Lower leg skin (tissue), 4 donors: Measurements from ENCODE around the gene IGSF21. TPM values are rescaled to one million over a fixed set of nuclear protein-coding genes. Genes with fewer than 3 reads are reported as not detected.

Experiments used
- DNase-seq, 2 donors: peaks; one replicate each; pipeline ENCODE4 v3.0.0-alpha.2; 2019; ENCODE audit warnings: low spot score in 2 of 2
- H3K4me3 ChIP-seq: fragments of 200-600 bp; sonication (generic); 2 replicates; pipeline ENCODE4 v1.5.1; 2017; ENCODE audit warnings: mild to moderate bottlenecking, low read depth; ENCODE audit not compliant: poor library complexity, severe bottlenecking
- CTCF ChIP-seq, 3 donors: fragments of 450-650 bp; IDR thresholded peaks; one replicate each; pipeline ENCODE4 v1.5.1; 2016; ENCODE audit warnings: antibody characterized with exemption in 3 of 3, mild to moderate bottlenecking in 3 of 3, moderate library complexity in 2 of 3
- POLR2A ChIP-seq, 2 donors: fragments of 450-650 bp; IDR thresholded peaks; one replicate each; pipeline ENCODE4 v1.6.1; 2016 to 2017; ENCODE audit warnings: antibody characterized with exemption in 2 of 2, mild to moderate bottlenecking in 1 of 2, moderate library complexity in 1 of 2
- WGBS, 2 donors: methylation state at CpG; one replicate each; pipeline ENCODE4 v1.1.5; 2018; 5-methylcytosine and 5-hydroxymethylcytosine counted together
- intact Hi-C: fragments of 100-400 bp; cut with DNase I; formaldehyde crosslinking; loops from one replicate; pipeline ENCODE4 v1.15.0; 2023; ENCODE audit warnings: low total_unique reads
- total RNA-seq, 4 donors: library from RNA; depleted of rRNA; stranded (reverse); fragments of >200 nt; gene quantifications; one replicate each; pipeline ENCODE4 v1.1.0, GENCODE V29; 2016

The IGSF21 gene
- total RNA-seq, 4 donors from 2014 or later: 0.66 to 3.0 (median 1.3) TPM

GRCh38 chr1:18149027-18149641 is 41.5 kb downstream of the IGSF21 start:
- DNase-seq: no peak
- no peak for TF ChIP-seq POLR2A (IDR thresholded peaks at IDR 0.05)
- no peak for TF ChIP-seq CTCF (IDR thresholded peaks at IDR 0.05)
- WGBS, 2 donors: 60 to 67% methylated on average over 19 of the region's 19 CpGs
- intact Hi-C loops: no loop called here
- H3K4me3 ChIP-seq: no peak overlapping the region

DNA sequence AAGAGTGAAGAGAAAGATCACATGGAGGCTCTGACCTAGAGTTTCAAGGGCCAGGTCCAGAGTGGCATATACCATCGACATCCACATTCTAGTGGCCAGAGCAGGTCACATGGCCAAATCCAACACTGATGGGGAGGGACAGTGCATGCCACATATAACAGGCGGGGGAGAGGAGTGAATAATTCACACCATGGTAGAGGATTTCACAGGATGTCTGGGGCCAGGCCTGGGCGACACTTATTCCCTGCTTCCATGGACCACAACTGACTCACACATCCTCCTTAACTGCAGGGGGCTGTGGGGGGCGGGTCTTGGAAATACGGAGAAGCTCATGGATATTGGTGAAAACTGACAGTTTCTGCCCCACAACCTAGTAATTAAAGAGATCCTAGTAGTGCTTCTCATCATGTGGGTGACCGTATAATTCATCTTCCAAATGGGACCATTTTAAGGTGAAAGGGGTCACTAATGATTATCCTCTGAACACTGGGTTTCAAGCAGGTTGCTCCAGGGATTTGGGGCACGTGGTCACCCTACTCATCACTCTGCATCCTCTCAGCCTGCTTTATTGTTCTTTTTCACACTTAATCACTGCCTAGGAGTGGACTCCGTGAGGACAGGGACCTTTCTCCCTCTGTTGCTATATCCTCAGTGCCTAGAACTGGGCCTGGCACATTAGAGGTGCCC is 44.0 kb downstream of the IGSF21 start:
- TF ChIP-seq POLR2A (IDR thresholded peaks at IDR 0.05): no peak
- no peak for TF ChIP-seq CTCF (IDR thresholded peaks at IDR 0.05)
- WGBS, 2 donors: 67 to 70% methylated on average over 8 of the region's 8 CpGs
- H3K4me3 ChIP-seq: no peak overlapping the region
- intact Hi-C loops: no loop called here
- no peak for DNase-seq

- no peak for DNase-seq
- TF ChIP-seq POLR2A (IDR thresholded peaks at IDR 0.05) (no peak), CTCF (IDR thresholded peaks at IDR 0.05) (no peak)
- intact Hi-C loops: no loop called here
- WGBS, 2 donors: 52 to 70% methylated on average over 3 of the region's 3 CpGs
- H3K4me3 ChIP-seq: no peak overlapping the region
Observed at GRCh38 chr1:18154430-18155194, 47.0 kb downstream of the IGSF21 start.

DNA sequence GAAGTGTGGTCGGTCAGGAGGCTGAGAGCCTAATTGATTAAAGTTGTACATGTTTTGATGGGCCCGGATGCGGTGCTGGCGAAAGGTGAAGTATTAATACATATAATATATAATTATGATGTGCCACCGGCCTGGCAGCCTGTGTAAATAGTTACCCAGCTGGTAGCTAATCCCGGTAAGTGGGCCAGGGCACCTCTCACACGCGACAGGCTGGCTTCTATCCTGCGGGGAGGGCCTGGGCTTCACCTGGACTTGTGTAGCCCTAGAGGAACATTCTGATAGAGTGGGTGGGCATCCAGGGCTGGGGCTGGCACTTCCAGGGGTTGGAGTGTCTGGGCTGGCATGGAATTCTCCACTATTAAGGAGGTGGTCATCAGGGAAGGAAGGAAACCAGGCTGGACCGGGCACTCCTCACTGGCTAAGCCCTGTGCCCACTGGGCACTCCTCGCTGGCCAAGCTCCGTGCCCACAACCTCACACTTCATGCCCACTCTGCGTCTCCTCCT is 48.3 kb downstream of the IGSF21 start:
- 83 to 86% methylated on average over 13 of the region's 13 CpGs for WGBS, 2 donors
- no peak overlapping the region for H3K4me3 ChIP-seq
- no peak for TF ChIP-seq CTCF (IDR thresholded peaks at IDR 0.05)
- no peak for TF ChIP-seq POLR2A (IDR thresholded peaks at IDR 0.05)
- DNase-seq: no peak
- intact Hi-C loops: no loop called here

DNA sequence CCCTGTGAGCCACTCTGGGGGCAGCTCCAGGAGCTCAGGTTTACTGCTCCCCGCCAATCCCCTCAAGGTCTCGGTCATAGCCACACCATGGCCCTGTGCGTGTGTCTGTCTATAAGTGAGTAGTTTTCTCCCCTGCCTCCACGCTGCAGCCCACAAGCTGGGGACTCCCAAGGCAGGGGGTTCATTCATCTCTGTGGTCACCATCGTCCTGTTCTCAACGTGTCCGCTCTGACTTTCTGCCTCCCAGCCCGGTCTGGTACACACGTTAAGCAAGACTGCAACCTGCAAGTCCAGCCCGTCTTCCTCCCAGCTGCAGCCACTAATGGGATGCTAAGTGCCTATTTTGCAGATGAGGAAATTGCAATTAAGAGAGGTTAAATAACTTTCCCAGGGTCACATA is 49.8 kb downstream of the IGSF21 start:
- no peak overlapping the region for H3K4me3 ChIP-seq
- WGBS, 2 donors: 79 to 88% methylated on average over 10 of the region's 10 CpGs
- DNase-seq: no peak
- TF ChIP-seq CTCF (IDR thresholded peaks at IDR 0.05) (no peak), POLR2A (IDR thresholded peaks at IDR 0.05) (no peak)
- intact Hi-C loops: no loop called here
